K562 (cell line): ENCODE data around the gene OST4. TPM values are rescaled to one million over a fixed set of nuclear protein-coding genes. Genes with fewer than 3 reads are reported as not detected.

ENCODE experiments used
- CGGBP1 ChIP-seq: fragments of 250-450 bp; sonication (Bioruptor Pico); IDR thresholded peaks from 2 replicates; pipeline ENCODE4 v1.9.0; 2021; ENCODE audit warnings: mild to moderate bottlenecking
- HDAC1 ChIP-seq, 2 experiments: fragments of 450-650 bp; IDR thresholded peaks; 2 replicates each; pipeline ENCODE4 v1.6.1; 2016 to 2017; ENCODE audit warnings: inconsistent platforms in 1 of 2, mild to moderate bottlenecking in 1 of 2, moderate library complexity in 1 of 2
- RREB1 ChIP-seq: fragments of 250-450 bp; sonication (Bioruptor Pico); IDR thresholded peaks from 2 replicates; pipeline ENCODE4 v1.4.0; 2020
- SUPT5H ChIP-seq: fragments of 450-650 bp; IDR thresholded peaks from 2 replicates; pipeline ENCODE4 v1.6.1; 2016
- TAF7 ChIP-seq: fragments of 450-650 bp; IDR thresholded peaks from 2 replicates; pipeline ENCODE4 v1.6.1; 2016; ENCODE audit warnings: missing genetic modification characterization, missing compliant biosample characterization
- TCF3 ChIP-seq: sonication (generic); formaldehyde crosslinking; IDR thresholded peaks from 2 replicates; pipeline ENCODE4 v1.4.0; 2020; ENCODE audit warnings: mild to moderate bottlenecking, missing genetic modification reagents
- THRA ChIP-seq: fragments of 450-650 bp; IDR thresholded peaks from 2 replicates; pipeline ENCODE4 v1.6.1; 2017; ENCODE audit warnings: mild to moderate bottlenecking, moderate library complexity
- ZBTB40 ChIP-seq, 2 experiments: fragments of 450-650 bp in 1 of 2; sonication (generic) in 1 of 2; formaldehyde crosslinking in 1 of 2; IDR thresholded peaks; 2 replicates each; pipeline versions ENCODE4 v1.7.1 to v1.9.0; 2016 to 2022; ENCODE audit warnings: inconsistent platforms in 1 of 2, mild to moderate bottlenecking in 1 of 2, missing genetic modification reagents in 1 of 2
- ZNF253 ChIP-seq: fragments of 250-450 bp; sonication (Bioruptor Pico); conservative IDR thresholded peaks from 2 replicates; pipeline ENCODE4 v1.6.1; 2021; ENCODE audit warnings: mild to moderate bottlenecking
- ZNF586 ChIP-seq: fragments of 450-650 bp; formaldehyde crosslinking; conservative IDR thresholded peaks from 2 replicates; pipeline ENCODE4 v1.4.0; 2020; ENCODE audit warnings: mild to moderate bottlenecking, moderate library complexity
- ZNF589 ChIP-seq: fragments of 200-800 bp; sonication (Bioruptor generic); IDR thresholded peaks from 2 replicates; pipeline ENCODE4 v1.6.1; 2016; ENCODE audit warnings: low read depth, missing genetic modification characterization, missing compliant biosample characterization
- ZSCAN29 ChIP-seq: fragments of 450-650 bp; IDR thresholded peaks from 2 replicates; pipeline ENCODE4 v1.6.1; 2017
- polyA plus RNA-seq, 8 experiments: library from polyadenylated mRNA; depleted of rRNA in 4 of 8; stranded (reverse) in 5 of 8; unstranded in 3 of 8; fragments of >200 nt; fragmentation: Nextera tagmentation in 2 of 8; fragmentation: Illumina TruSeq in 1 of 8; extraction: Ambion mirVana in 2 of 8; extraction: Trizol in 1 of 8; gene quantifications; 2 replicates each; pipeline versions ENCODE4 v1.2.1 to v1.2.3, GENCODE V29; 2011 to 2014; ENCODE audit warnings: inconsistent platforms in 1 of 8, missing spikeins in 1 of 8
- total RNA-seq, 7 experiments: library from RNA; depleted of rRNA in 6 of 7; stranded (reverse); fragments of >200 nt in 6 of 7; fragmentation: Illumina TruSeq in 2 of 7; extraction: Trizol in 2 of 7; gene quantifications; 2 replicates each; pipeline versions ENCODE4 v1.2.1 to v1.2.3, GENCODE V29; 2011 to 2021; ENCODE audit warnings: low replicate concordance in 1 of 7

OST4 gene
- total and polyA plus RNA-seq, 9 of the 15 experiments (the other 6 are each of a cell fraction or from before 2014, with no cell fraction given) = 186 to 1,155 (median 355) TPM

GRCh38 chr2:27085673-27086089 lies 14.2 kb upstream of the OST4 start (continued):
- TF ChIP-seq RREB1 (CRISPR knock-in tag) (no peak), ZNF253 (no peak), SUPT5H (no peak), HDAC1 (IDR thresholded peaks at IDR 0.05) (0 out of 4 replicates have a peak, but pooled peaks of 1 of the 2 experiments have one; percentile 17), ZSCAN29 (peak; percentile 96), ZBTB40 (IDR thresholded peaks at IDR 0.05) (no peak; the same call in 1 of the 2 replicates), ZBTB40 (CRISPR knock-in tag; IDR thresholded peaks at IDR 0.05) (no peak), THRA (no peak), ZNF589 (CRISPR knock-in tag) (no peak), TAF7 (tag) (no peak), TCF3 (CRISPR knock-in tag) (0 out of 2 replicates have a peak, but pooled peaks have one; percentile 18), ZNF586 (CRISPR knock-in tag) (no peak), CGGBP1 (CRISPR knock-in tag) (no peak)
